ENCODE data around the gene FLYWCH1. TPM values are rescaled to one million over a fixed set of nuclear protein-coding genes. Genes with fewer than 3 reads are reported as not detected.
"Not testable (repeated sequence)": the region's sequence is repeated elsewhere in the genome, so short reads cannot be mapped to it uniquely, and the experiment has no call there.

FLYWCH1 gene
- total RNA-seq, 2 experiments from 2014 or later, result 44.6 to 48.9 TPM

GRCh38 chr16:2943716-2944115 is 32.0 kb downstream of the FLYWCH1 start:
- H3K4me1 Mint-ChIP-seq (ENCODE audit: low read depth); H3K27ac Mint-ChIP-seq; DNase-seq; H3K4me3 Mint-ChIP-seq; H3K9me3 Mint-ChIP-seq (ENCODE audit: insufficient read depth); ATAC-seq; POLR2A ChIA-PET; H3K27me3 Mint-ChIP-seq (ENCODE audit: low read depth): not testable (repeated sequence)
- H3K36me3 Mint-ChIP-seq (ENCODE audit: low read depth), result peaks cover 26% of the 10 kb centered on the region
- CTCF ChIA-PET, result interaction anchor here (1.5 to 1.8 kb wide), 2 partner anchors 17 to 19 kb away, joined by 4 to 8 read pairs; no protein-coding TSS in a partner anchor

DNA sequence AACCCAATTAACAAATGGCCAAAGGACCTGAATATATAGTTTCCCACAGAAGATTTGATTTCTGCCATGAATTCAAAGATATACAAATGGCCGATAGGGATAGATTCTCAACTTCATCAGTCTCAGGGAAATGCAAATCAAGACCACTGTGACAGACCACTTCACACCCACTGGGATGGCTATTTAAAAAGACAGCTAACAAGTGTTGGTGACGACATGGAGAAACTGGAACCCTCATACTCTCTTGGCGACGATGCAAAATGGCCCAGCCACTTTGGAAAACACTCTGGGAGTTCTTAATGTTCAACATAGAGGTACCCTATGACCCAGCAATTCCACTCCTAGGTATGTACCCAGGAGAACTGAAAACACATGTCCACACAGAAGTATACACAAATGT is 34.9 kb downstream of the FLYWCH1 start:
- Mint-ChIP-seq H3K36me3 (ENCODE audit: low read depth) (peaks cover 9% of the 10 kb centered on the region), H3K4me3 (no peak overlapping the region), H3K27ac (no peak overlapping the region), H3K27me3 (ENCODE audit: low read depth) (no peaks in the 10 kb centered on the region), H3K4me1 (ENCODE audit: low read depth) (no peaks in the 10 kb centered on the region), H3K9me3 (ENCODE audit: insufficient read depth) (no peaks in the 10 kb centered on the region)
- CTCF ChIA-PET, result interaction anchor here (0.6 to 2.2 kb wide), 3 partner anchors 10 to 85 kb away, joined by 3 to 4 read pairs (median 3); no protein-coding TSS in a partner anchor
- DNase-seq, result no peak
- POLR2A ChIA-PET, result no interaction called here
- ATAC-seq, result no peak

- ChIA-PET CTCF (interaction anchor here (2.0 kb wide), 1 partner anchor 22 kb away, joined by 5 read pairs; no protein-coding TSS in a partner anchor), POLR2A (no interaction called here)
- Mint-ChIP-seq H3K4me3 (no peak overlapping the region), H3K27me3 (ENCODE audit: low read depth) (no peaks in the 10 kb centered on the region), H3K9me3 (ENCODE audit: insufficient read depth) (no peaks in the 10 kb centered on the region), H3K27ac (no peak overlapping the region), H3K36me3 (ENCODE audit: low read depth) (no peaks in the 10 kb centered on the region), H3K4me1 (ENCODE audit: low read depth) (peaks cover 2% of the 10 kb centered on the region)
- DNase-seq (no peak), ATAC-seq (no peak)
Observed at GRCh38 chr16:2948807-2949704, 37.3 kb downstream of the FLYWCH1 start.

- CTCF ChIA-PET, result interaction anchor here (2.0 kb wide), 1 partner anchor 23 kb away, joined by 5 read pairs; no protein-coding TSS in a partner anchor
- no peak for ATAC-seq
- DNase-seq, result no peak
- H3K27me3 Mint-ChIP-seq (ENCODE audit: low read depth), result peaks cover 2% of the 10 kb centered on the region
- H3K4me1 Mint-ChIP-seq (ENCODE audit: low read depth), result peaks cover 2% of the 10 kb centered on the region
- H3K4me3 Mint-ChIP-seq, result no peak overlapping the region
- no peak overlapping the region for H3K27ac Mint-ChIP-seq
- no peaks in the 10 kb centered on the region for H3K36me3 Mint-ChIP-seq (ENCODE audit: low read depth)
- no peaks in the 10 kb centered on the region for H3K9me3 Mint-ChIP-seq (ENCODE audit: insufficient read depth)
- POLR2A ChIA-PET, result no interaction called here
Observed at GRCh38 chr16:2949705-2950352, 38.1 kb downstream of the FLYWCH1 start.

DNA sequence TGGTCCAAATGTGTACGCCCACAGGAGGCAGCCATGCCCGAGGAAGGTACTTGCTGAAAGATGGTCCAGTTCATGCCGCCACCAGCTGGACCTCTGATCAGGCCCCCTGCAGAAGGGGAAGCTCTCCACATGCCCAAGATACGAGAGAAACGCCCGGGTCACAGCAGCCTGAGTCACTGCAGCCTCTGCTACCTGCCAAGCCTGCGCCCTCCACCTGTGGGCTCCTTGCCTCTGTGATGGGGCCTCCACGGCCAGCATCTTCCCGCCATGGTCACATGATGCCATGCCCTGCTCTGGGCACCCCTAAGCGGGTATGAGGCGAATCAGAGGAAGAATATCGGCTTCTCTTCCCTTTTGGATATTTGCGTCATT is 38.6 kb downstream of the FLYWCH1 start:
- Mint-ChIP-seq H3K27ac (no peak overlapping the region), H3K9me3 (ENCODE audit: insufficient read depth) (no peaks in the 10 kb centered on the region), H3K36me3 (ENCODE audit: low read depth) (no peaks in the 10 kb centered on the region), H3K4me3 (no peak overlapping the region), H3K4me1 (ENCODE audit: low read depth) (peaks cover 2% of the 10 kb centered on the region), H3K27me3 (ENCODE audit: low read depth) (peaks cover 2% of the 10 kb centered on the region)
- no peak for ATAC-seq
- ChIA-PET CTCF (interaction anchor here (1.2 to 2.0 kb wide), 2 partner anchors 23 to 111 kb away, joined by 3 to 5 read pairs; no protein-coding TSS in a partner anchor), POLR2A (no interaction called here)
- DNase-seq, result no peak

DNA sequence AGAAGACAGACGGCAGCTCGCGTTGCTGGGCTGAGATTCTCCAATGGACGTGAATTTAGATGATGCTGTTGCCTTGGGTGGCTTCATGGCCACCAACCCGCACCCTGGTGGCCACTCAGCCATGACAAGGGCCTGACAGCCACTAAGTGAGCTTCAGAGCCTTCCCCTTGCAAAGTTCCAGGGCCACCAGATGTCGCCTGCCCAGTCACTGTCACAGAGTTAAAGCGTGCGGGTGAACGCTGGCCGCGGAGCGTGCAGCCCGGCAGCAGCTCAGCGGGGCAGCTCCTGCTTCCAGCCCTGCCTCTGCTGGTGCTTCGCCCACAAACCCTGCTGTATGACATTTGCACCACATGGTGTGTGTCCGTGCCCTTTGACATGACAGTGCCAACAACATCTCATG is 39.0 kb downstream of the FLYWCH1 start:
- Mint-ChIP-seq H3K4me3 (no peak overlapping the region), H3K9me3 (ENCODE audit: insufficient read depth) (no peaks in the 10 kb centered on the region), H3K36me3 (ENCODE audit: low read depth) (no peaks in the 10 kb centered on the region), H3K4me1 (ENCODE audit: low read depth) (peaks cover 2% of the 10 kb centered on the region), H3K27me3 (ENCODE audit: low read depth) (peaks cover 2% of the 10 kb centered on the region), H3K27ac (no peak overlapping the region)
- ChIA-PET POLR2A (no interaction called here), CTCF (interaction anchor here (1.2 to 2.0 kb wide), 2 partner anchors 24 to 111 kb away, joined by 3 to 5 read pairs; no protein-coding TSS in a partner anchor)
- DNase-seq, result no peak
- ATAC-seq, result no peak

DNA sequence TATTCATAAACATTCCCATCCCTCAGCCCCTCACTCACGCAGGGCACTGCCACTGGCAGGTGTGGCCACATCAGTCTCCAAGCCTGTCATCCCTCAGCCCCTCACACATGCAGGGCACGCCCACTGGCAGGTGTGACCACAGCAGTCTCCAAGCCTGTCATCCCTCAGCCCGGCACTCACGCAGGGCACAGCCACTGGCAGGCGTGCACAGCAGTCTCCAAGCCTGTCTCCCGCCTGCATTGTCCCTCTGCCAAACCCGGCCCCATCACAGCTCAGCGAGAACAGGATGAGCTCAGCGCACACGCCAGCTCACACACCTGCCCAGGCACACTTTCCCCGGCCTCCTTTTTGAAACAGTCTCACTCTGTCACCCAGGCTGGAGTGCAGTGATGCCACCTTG is 40.9 kb downstream of the FLYWCH1 start:
- H3K4me3 Mint-ChIP-seq, result no peak overlapping the region
- POLR2A ChIA-PET, result interaction anchor here (0.6 kb wide), 1 partner anchor 672 kb away, joined by 5 read pairs; no protein-coding TSS in a partner anchor

DNA sequence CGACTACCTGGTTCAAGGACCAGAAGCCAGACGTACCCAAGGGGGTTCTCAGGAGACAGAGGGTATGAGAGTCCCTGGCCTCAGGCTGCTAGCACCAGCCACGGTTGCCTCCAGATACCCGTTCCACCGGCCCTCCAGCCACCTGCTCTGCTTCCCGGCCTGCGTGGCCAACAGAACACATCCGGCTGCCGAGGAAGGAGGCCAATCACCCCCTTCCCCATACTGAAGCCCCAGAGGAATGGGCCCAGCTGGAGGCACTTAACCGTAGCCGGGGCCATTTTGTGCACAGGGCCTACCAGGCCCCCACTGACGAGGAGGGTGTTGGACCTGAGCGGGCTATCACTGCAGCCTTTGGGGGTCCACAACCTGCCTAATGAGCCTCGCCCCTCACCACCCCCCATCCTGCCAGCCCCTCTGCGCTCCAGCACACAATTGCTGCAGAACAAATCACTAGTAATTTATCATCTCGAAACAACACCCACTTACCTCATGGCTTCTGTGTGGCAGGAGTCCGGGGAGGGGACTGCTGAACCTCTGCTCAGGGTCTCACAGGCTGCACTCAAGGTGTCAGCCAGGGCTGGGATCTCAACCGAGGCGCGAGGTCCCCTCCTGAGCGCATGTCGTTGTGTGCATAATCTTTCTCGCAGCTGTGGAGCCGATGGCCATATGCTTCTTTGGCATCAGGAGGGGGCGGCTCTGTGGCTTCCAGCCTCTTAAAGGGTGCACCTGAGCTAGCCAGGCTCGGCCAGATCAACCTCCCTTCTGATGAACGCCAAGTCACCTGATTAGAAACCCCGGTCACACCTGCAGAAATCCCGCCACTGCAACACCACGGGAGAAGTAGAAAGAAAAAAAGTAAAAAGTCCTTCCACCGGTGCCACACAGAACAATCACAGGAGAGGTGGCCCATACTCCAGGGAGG is 42.2 kb downstream of the FLYWCH1 start:
- POLR2A ChIA-PET, result no interaction called here
- Mint-ChIP-seq H3K27me3 (ENCODE audit: low read depth) (peaks cover 3% of the 10 kb centered on the region), H3K9me3 (ENCODE audit: insufficient read depth) (no peaks in the 10 kb centered on the region), H3K4me1 (ENCODE audit: low read depth) (peaks cover 7% of the 10 kb centered on the region), H3K27ac (no peak overlapping the region), H3K36me3 (ENCODE audit: low read depth) (no peaks in the 10 kb centered on the region), H3K4me3 (no peak overlapping the region)
- DNase-seq (no peak), ATAC-seq (no peak)
- CTCF ChIA-PET, result interaction anchor here (1.3 to 1.5 kb wide), 2 partner anchors 8 to 35 kb away, joined by 3 to 4 read pairs; no protein-coding TSS in a partner anchor

More for the DNA sequence above, 40.9 kb downstream of the FLYWCH1 start:
- H3K4me1 Mint-ChIP-seq (ENCODE audit: low read depth), result peaks cover 7% of the 10 kb centered on the region
- no peak overlapping the region for H3K27ac Mint-ChIP-seq
- peaks cover 3% of the 10 kb centered on the region for H3K27me3 Mint-ChIP-seq (ENCODE audit: low read depth)
- no peaks in the 10 kb centered on the region for H3K36me3 Mint-ChIP-seq (ENCODE audit: low read depth)
- CTCF ChIA-PET, result interaction anchor here (1.3 to 1.5 kb wide), 2 partner anchors 10 to 33 kb away, joined by 3 to 4 read pairs; no protein-coding TSS in a partner anchor
- DNase-seq (no peak), ATAC-seq (no peak)
- H3K9me3 Mint-ChIP-seq (ENCODE audit: insufficient read depth), result no peaks in the 10 kb centered on the region

DNA sequence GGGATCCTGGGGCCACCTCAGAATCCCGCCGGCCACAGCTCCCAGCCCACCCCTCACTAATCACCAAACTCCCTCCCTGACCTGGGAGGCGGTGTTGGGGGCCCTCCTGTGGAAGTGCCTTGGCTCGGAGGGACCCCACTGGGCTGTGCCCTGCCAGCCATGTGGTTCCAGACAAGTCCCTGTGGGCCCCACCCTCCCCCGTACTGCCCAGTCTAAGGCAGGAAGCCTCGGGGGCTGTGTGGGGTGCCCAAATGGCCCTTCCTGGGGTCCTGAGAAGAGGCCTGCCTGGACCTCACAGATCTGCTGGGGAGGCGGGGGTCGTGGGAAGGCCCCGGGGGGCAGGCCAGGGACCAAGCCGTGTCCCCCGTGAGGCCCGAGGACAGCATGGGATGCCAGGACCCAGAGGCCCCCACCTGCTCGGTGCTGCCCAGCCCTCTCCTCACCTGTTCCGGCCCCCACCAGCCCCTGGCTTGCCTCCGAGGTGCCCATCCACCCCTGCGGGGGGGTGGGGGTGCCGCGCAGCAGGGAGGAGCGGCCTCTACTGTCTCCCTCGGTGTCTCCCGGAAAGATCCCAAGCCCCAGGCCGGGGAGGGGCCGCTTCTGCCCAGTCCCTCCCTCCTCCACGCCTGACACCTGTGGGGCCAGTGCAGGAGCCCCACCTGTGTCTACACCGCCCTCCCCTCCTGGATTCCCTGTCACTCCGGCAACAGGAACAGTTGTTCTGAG is 43.1 kb downstream of the FLYWCH1 start:
- DNase-seq (no peak), ATAC-seq (no peak)
- H3K36me3 Mint-ChIP-seq (ENCODE audit: low read depth), result no peaks in the 10 kb centered on the region

GRCh38 chr16:2955438-2955778 is 43.7 kb downstream of the FLYWCH1 start:
- H3K4me1 Mint-ChIP-seq (ENCODE audit: low read depth), result peaks cover 7% of the 10 kb centered on the region
- POLR2A ChIA-PET, result no interaction called here
- peaks cover 8% of the 10 kb centered on the region for H3K27me3 Mint-ChIP-seq (ENCODE audit: low read depth)
- ATAC-seq (no peak), DNase-seq (no peak)
- no peaks in the 10 kb centered on the region for H3K9me3 Mint-ChIP-seq (ENCODE audit: insufficient read depth)
- H3K36me3 Mint-ChIP-seq (ENCODE audit: low read depth), result no peaks in the 10 kb centered on the region
- H3K4me3 Mint-ChIP-seq, result no peak overlapping the region
- CTCF ChIA-PET, result interaction anchor here (1.2 kb wide), 1 partner anchor 29 kb away, joined by 6 read pairs; no protein-coding TSS in a partner anchor
- no peak overlapping the region for H3K27ac Mint-ChIP-seq

More for the DNA sequence above, 43.1 kb downstream of the FLYWCH1 start:
- H3K27ac Mint-ChIP-seq, result no peak overlapping the region
- ChIA-PET POLR2A (no interaction called here), CTCF (no interaction called here)
- no peak overlapping the region for H3K4me3 Mint-ChIP-seq
- H3K4me1 Mint-ChIP-seq (ENCODE audit: low read depth), result peaks cover 7% of the 10 kb centered on the region
- no peaks in the 10 kb centered on the region for H3K9me3 Mint-ChIP-seq (ENCODE audit: insufficient read depth)
- peaks cover 4% of the 10 kb centered on the region for H3K27me3 Mint-ChIP-seq (ENCODE audit: low read depth)
